A673 (cell line): ENCODE data around the gene TAS1R1.

ENCODE experiments used
- EZH2 ChIP-seq: fragments of 200-600 bp; sonication (generic); IDR thresholded peaks from 2 replicates; pipeline ENCODE4 v1.6.1; 2017; ENCODE audit warnings: borderline replicate concordance, low read depth, mild to moderate bottlenecking, mixed read lengths, antibody characterized with exemption, low read length; ENCODE audit not compliant: poor library complexity, severe bottlenecking
- TF ChIP-seq, protein P1 (sequence below): fragments of 300-800, 200-600 bp; sonication (generic); conservative IDR thresholded peaks from 2 replicates; pipeline ENCODE4 v1.5.1; 2017; ENCODE audit warnings: low read depth, mild to moderate bottlenecking, antibody characterized with exemption, low read length, moderate library complexity, mixed read lengths

DNA sequence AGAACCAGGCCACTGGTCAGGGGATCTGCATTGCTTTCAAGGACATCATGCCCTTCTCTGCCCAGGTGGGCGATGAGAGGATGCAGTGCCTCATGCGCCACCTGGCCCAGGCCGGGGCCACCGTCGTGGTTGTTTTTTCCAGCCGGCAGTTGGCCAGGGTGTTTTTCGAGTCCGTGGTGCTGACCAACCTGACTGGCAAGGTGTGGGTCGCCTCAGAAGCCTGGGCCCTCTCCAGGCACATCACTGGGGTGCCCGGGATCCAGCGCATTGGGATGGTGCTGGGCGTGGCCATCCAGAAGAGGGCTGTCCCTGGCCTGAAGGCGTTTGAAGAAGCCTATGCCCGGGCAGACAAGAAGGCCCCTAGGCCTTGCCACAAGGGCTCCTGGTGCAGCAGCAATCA lies 19.7 kb downstream of the TAS1R1 start:
- TF ChIP-seq, protein P1, sequence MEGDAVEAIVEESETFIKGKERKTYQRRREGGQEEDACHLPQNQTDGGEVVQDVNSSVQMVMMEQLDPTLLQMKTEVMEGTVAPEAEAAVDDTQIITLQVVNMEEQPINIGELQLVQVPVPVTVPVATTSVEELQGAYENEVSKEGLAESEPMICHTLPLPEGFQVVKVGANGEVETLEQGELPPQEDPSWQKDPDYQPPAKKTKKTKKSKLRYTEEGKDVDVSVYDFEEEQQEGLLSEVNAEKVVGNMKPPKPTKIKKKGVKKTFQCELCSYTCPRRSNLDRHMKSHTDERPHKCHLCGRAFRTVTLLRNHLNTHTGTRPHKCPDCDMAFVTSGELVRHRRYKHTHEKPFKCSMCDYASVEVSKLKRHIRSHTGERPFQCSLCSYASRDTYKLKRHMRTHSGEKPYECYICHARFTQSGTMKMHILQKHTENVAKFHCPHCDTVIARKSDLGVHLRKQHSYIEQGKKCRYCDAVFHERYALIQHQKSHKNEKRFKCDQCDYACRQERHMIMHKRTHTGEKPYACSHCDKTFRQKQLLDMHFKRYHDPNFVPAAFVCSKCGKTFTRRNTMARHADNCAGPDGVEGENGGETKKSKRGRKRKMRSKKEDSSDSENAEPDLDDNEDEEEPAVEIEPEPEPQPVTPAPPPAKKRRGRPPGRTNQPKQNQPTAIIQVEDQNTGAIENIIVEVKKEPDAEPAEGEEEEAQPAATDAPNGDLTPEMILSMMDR = no peak
- no peak for TF ChIP-seq EZH2
